ENCODE results near the gene LTA4H.

Gene LTA4H

DNA sequence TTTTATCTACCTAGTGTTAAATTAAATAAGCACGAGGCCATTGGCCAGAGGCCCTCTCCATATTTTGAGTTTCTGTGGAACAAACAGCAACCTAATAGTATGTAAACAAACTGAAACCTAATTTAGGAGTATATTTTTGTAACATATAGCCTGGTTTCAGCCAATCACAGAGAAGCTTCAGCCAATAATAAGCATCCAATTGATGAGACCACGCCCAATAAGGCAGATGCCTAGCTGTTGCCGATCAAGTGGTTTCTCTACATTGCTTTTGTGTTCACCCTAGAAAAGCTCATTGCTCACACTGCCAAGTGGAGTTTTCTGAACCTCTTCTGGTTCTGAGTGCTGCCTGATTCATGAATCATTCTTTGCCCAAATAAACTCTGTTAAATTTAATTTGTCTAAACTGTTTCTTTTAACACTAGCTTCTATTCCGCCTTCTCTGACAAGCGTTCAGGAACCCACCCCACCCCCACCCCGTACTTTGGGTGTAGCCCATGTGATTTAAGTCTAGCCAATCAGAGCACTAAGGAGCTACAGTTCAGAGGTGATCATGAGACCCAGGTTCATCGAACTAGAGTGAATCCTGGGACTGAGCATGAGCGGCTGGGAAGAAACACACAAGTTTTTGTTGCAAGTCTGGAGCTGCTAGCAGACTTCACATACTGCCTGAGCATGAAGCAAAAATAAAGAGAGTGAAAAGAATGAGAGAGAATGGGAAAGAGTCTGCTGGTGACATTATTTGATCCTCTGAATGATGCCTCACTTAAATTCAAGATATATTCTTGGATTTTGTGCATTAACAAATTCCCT, 21.5 kb upstream of the LTA4H start:
- DNase-seq: no peak

DNA sequence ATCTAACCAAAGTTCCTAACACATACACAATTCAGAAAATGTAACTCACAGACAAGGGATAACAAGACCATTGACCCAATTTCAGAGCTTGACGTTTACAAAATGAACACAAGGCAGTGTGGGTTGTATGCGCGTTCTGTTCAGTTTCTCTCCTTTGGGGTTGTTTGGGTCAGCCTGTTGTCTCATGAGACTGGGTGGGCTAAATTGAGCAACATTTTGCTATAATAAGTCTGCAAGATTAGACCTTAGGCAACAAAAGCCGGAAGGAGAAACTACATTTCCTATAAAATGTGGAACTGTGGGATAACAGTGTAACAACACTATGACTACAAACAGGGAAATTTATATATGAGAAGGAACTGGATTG, 18.8 kb upstream of the LTA4H start:
- no peak for DNase-seq

DNA sequence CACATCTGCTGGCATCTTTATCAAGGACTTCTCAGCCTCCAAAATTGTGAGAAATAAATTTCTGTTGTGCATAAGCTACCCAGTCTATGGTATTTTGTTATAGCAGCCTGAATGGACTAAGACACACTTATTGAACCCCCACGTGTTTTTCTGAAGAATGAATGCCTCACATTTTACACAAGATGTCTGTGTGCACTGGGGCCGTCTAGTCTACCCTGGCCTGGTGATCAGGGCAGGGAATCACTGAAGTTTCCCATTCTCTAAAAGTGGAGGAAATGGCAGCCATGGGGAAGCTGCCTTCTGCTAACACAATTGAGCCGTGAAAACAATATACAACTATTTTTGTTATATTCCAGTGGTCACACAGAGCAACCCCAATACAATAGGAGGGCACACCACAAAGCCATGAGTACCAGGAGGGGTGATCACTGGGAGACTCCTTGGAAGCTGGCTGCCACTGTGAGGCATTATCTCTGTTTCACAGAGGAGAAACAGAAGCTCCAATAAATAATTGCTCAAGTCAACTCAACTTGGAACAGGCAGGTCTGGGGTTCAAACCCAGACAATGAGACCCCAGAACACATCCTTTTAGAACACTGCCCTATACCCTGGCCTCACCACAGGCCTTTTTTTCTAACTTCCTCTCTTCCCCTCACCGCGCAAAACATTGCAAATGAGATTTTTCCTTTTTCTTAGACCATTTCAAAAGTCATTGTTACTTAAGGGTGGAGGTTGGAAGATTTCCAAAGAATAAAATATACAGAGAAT, 18.3 kb upstream of the LTA4H start:
- no peak for DNase-seq

DNA sequence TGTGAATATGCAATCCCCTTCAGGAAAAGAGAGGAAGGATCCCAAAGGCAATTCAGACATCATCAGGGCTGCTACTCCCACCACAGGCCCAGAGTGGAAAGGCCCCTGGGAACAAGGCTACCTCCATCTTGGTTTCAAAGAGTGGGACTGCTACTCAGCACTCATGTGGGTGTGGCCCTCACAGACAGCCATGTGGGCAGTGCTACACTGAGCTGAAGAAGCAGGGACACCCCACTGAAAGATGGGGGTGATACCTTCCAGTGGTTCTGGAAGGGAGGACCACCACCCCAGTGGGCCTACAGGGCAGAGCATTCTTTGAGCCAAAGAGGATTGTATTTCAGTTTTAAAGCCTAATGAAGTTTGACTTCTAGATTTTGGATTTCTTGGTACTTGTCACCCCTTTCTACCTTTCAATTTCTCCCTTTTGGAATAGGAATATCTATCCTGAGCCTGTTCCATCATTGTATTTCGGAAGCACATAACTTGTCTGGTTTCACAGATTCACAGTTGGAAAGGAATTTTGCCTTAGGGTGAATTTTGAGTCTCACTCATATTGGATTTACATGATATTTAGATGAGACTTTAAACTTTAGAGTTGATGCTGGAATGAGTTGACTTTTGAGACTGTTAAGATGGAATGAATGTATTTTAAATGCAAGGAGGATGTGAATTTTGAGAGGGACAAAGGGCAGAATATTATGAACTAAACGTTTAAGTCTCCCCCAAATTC, 16.5 kb upstream of the LTA4H start:
- DNase-seq: no peak

DNA sequence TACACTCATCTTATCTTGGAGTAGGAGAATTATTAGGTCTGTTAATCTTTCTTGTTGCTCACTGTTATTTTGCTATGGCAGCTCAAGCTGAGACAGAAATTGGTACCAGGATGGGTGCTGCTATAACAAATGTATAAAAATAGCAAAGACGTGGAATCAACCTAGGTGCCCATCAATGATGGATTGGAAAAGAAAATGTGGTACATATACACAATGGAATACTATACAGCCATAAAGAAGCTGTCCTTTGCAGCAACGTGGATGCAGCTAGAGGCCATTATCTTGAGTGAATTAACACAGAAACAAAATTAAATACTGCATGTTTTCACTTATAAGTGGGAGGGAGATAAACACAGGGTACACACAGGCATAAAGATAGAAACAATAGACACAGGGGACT, 14.8 kb upstream of the LTA4H start:
- DNase-seq: no peak

DNA sequence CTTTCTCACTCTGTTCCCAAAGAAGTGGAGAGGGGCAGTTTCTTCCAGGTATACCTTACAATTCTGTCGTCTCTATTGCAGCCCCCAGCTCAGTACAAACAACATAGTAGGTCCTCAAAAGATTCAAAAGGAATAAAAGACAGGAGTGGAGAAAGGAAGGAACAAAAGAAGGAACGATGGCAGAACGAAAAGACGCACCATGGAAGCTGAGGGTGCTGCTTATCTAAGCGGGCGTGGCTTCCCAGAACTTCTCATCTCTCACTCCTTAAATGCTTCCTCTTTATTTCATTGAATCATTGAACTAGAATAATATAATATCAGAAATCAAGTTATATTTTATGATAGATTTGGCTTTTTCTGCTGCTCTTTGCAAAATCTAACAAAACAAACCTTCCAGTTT, 13.7 kb upstream of the LTA4H start:
- DNase-seq: no peak

DNA sequence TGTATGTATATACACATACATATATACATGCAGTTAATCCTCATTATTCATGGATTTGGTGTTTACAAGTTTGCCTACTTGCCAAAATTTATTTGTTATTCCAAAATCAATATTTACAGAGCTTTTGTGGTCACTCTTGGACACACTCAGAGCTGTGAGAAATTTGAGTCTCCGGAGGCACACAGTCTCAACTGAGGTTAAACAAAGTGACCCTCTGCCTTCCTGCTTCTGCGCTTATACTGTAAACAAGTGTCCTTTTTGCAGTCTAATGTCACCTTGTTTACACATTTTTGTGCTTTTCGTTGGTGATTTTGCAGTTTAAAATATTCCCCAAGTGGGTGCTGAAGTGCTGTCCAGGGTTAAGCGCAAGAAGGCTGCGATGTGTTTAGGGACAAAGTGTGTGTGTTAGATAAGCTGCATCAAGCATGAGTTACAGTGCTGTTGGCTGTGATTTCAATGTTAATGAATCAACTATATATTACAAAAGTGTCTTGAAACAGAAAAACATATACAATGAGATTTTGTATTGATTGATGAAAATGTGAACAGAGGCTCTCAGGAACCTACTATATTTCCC, 13.1 kb upstream of the LTA4H start:
- DNase-seq: no peak

DNA sequence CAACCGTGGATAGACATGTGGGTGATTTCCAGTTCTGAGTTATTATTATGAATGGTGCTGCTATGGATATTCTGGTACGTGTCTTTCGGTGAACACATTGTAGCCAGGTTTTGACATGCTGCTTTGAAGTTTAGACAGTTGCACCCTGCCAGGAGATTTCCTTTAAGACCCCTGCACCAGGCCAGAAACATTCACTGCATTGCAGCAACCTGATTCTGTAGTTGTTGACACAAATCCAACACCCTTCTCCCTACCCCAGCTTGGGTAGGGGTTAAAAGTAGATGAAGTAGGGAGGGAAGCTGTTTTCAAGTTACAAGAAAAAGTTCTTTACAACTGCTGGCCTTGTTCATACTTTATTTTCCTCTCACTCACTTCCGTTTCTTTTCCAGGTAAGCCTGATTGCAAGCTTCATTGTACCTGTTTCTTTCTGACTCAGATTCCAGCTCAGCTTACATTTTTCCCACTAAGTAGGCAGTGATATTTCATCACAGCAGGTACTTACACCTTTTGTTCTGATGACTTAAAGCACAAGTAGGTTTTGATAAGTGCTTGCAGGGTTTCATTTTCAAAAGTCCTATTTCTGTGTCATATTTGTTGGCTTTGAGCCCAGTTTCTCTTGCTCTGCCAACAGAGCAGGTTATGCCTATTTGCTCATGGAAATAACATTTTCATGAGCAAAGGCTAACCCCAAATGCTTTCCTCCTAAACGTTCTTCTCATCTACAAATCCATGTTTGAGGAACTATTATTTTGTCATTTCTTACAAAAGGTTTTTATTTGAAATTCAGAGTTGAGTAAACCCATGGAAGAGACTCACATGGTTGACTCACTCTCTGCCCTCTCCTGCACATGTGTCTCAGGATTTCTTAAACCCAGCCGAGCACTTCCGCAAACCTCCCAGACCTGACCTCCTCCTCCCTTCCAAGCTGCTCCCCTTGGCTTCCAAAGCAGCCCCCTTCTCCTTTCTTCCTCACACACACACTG, 12.1 kb upstream of the LTA4H start:
- DNase-seq: peak in 1 of 2 experiments; percentile 35

DNA sequence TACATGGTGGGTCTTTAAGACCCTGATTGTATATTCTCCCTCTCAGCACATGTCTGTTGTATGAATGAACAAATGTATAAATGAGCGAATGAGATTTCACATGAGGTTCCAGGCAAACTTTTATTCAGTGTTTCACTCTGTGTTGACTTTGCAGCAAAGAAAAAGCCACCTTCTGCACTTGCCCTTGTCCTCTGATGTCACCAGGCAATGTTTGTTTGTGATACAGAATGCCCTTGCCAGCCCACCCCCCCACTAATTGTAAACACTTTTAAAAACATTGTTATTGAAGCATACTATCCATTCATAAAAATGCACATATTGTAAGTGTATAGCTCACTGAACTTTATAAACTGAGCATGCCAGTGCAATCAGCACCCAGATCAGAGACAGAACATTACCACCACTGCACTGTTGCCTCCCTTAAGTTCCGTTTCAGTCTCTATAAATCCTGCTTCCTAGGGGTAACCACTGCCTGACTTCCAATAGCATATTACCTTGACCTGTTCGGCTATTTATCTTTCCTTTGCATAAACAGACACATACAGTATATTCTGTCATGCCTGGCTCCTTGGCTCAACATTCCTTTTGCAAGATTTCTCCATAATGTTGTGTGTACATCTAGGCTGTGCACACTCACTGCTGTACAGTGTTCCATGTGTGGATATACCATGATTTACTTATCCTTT, 11.3 kb upstream of the LTA4H start:
- DNase-seq: no peak

DNA sequence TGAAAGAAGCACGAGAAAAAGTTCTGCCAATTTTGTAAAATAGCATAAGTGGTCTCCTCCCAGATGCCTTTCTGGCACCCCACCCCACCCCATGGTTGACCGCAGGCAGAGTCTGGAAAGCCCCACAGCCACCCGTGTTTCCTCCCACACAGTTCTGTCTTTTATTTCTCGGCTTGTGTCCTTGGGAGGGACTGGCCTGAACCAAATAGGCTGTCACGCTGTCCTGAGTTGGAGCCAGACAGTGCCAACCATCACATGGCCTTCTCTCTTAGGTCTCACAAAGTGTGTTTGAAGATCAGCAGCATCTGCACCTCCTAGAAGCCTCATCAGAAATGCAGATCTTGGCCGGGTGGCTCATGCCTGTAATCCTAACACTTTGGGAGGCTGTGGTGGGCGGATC, 10.2 kb upstream of the LTA4H start:
- DNase-seq: no peak

DNA sequence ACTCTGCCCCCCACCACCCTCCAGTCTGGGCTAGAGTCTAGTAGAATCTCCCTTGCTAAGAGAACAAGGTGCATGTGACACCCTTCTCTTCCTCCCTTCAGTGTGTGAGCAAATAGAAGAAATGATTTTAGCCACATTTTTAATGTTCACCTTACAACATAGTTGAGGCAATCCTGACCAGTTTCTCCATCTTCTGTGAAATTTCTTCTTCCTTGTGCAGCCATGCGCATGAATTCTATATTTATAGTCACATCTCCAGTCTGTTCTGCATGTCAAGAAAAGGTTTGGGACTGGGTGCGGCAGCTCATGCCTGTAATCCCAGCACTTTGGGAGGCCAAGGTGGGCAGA, 9.5 kb upstream of the LTA4H start:
- DNase-seq: no peak

DNA sequence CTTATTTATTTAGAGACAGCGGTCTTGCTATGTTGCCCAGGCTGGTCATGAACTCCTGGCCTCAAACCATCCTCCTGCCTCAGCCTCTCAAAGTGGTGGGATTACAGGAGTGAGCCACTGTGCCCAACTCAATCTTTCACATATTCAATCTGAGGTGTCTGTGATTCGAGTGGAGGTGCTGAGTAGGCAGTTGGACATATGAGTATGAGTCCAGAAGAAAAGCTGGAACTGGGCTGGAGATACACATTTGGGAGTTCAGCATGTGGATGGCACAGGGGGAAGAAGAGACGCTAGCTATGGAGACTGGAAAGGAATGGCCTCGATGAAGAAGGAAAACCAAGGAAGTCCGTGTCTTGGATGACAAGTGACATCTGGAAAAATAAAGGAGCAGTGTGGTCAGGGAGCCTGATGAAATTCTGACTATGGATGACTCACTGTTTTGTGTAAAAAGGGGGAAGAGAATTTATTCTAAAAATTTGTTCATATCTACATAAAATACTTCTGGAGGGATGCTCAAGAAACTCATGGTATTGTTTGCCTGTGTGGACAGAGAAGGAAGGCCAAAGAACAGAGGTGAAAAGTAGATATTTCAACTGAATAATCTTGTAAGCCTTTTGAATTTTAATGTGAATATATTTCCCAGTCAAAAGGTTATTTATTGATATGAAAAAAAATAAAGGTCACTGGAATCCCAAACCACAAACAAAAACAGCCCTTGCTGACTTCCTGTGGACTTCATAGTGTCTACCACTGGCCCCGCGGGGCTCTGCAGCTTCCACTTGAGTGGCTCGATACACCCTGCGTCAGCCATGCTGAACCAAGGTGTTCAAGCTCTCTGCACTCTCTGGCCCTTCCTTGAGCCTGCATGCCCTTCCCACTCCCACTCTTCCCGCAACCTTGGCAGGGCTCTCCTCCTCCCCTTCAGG, 8.9 kb upstream of the LTA4H start:
- DNase-seq: no peak

DNA sequence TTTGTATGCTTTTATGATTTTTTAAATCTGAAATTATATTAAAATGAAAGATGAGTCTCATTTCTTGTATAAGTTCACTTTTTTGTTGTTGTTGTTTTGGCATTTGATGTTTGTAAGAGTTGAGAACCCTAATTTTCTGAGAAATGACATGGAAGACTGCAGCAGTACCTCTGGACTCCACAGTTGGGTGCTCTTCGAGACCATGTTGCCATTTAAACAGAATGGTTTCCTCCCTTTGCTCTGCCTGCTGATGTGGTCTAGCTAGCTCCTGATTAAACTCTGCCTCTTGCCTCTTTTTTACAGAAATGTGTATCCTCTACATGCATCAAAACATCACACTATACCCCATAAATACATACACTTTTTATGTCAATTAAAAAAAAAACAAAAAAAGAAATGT, 5.8 kb upstream of the LTA4H start:
- no peak for DNase-seq

DNA sequence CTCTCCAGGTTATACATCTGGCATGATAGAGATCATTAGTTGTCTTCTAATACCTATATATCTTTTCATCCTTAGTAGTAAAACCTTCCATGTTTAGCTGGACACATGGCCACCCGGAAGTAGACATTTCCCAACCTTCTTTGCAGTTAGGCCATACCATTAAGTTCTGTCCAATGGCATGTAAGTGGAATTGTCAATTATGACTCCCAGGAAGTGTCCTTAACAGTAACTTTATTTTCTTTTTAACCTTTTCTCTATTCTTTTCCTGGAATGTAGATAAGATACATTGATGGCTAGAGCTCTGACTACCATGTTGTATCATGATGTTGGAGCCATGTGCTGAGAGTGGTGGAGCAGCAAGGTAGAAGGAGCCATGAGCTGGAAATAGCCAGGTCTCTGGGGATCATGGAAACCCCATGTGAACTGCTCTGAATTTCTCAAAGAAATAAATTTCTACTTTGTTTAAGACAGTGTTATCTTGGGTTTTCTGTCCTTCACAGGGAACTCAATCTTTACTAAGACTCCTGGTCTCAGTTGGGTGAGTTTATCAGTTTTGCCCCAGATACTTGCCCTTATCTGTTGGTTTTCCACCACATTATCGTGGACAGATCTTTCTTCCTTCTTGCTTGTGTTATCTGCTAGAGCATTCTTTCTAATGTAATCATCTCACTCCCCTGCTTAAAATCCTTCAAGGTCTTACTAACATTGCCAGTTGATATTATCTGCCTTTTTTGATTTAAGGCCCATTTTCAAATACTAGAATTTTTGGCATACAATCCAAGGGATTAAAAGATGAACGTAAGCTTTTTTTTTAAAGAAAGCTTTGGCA, 5.1 kb upstream of the LTA4H start:
- DNase-seq: no peak

DNA sequence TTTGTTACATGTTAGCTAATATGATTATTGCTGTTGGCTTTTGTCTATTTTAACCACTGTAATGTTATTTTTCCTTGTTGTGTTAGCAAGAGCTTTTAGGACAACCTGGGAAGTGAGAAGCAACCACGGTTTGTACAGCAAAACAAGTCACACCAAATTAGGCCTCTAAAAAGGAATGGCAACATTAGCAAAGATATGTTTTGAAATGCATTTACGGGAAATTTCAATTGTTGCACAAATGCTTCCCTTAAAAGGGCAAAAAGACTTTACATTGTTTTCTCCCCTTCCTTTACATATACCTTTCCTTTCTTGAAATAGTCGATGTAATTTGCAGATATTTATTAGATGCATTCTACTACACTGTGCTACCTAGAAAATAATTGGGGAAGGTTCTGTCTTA, 4.1 kb upstream of the LTA4H start:
- DNase-seq: no peak

DNA sequence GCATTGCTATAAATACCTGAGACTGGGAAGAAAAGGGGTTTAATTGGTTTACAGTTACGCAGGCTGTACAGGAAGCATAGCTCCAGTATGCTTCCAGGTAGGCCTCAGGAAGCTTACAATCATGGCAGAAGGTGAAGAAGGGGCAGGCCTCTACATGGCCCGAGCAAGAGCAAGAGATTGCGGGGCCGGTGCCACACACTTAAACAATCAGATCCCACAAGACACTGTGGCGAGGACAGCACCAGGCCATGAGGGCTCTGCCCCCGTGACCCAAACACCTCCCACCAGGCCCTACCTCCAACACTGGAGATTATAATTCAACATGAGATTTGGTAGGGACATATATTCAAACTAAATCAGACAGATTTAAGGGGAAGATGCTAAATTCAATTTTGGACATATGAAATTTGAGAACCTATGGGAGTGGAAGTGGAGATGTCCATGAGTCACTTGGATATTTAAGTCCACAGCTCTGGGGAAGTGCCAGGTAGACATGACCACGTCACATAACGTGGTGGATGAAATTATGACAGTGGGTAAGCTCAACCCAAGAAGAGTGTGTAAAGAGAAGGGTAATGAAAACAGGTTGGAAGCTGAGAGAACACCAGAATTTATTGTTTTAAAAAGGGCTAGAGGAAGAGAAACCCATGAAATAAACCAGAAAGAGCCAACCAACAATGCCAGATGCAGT, 1.5 kb upstream of the LTA4H start:
- DNase-seq: no peak

DNA sequence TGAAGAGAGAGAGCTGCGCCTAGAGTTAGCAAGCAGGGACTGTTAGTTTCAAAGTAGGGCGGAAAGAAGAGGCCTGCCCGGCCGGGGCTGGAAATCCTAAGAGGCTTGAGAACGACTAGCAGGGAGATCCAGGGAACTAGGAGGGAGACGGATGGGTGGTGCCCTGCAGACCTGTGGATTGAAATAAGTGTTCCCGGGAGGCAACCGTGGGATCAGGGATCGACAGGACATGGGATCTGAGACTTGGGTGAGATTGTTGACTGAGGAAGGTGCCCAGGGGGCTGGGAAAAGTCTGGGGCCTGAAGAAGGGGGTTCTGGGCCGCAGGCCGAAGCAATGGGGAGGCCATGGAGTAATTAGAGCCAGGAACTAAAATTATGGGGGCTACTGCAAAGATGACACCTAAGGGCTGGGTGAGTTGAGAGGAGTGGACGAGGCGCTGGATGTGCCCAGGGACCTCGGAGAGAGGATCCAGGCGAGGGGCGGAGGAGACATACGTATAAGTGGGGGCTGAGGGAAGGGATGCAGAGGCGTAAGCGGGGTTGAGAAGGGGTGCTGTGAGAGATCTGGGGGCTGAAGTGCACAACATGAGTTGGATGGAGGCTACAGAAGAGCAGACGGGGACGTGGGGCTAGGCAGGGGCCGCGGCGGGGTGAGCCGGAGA, 635 bp downstream of the LTA4H start:
- DNase-seq: peak in 1 of 2 experiments; percentile 32
